ENCODE measurements around the gene GRAP.

GRAP gene

GRCh38 chr17:19002805-19003542 is 43.8 kb downstream of the GRAP start:
- DNase-seq (ENCODE audit: low read depth, low spot score): peak; percentile 68

GRCh38 chr17:19001907-19002590 is 44.7 kb downstream of the GRAP start:
- DNase-seq (ENCODE audit: low read depth, low spot score): peak; percentile 26

GRCh38 chr17:19000531-19001325 is 46.0 kb downstream of the GRAP start:
- peak; percentile 56 for DNase-seq (ENCODE audit: low read depth, low spot score)

GRCh38 chr17:18999911-19000310 is 46.8 kb downstream of the GRAP start:
- no peak for DNase-seq (ENCODE audit: low read depth, low spot score)

GRCh38 chr17:18999394-18999793 is 47.4 kb downstream of the GRAP start:
- no peak for DNase-seq (ENCODE audit: low read depth, low spot score)

- no peak for DNase-seq (ENCODE audit: low read depth, low spot score)
These were observed 49.0 kb downstream of the GRAP start for GRCh38 chr17:18997650-18998196.

GRCh38 chr17:18996458-18996857 is 50.3 kb downstream of the GRAP start:
- DNase-seq (ENCODE audit: low read depth, low spot score): no peak

- no peak for DNase-seq (ENCODE audit: low read depth, low spot score)
These were observed 51.5 kb downstream of the GRAP start for GRCh38 chr17:18995220-18995619.

- DNase-seq (ENCODE audit: low read depth, low spot score): no peak
These were observed 52.1 kb downstream of the GRAP start for GRCh38 chr17:18994631-18995030.

GRCh38 chr17:18993905-18994526 is 52.7 kb downstream of the GRAP start:
- no peak for DNase-seq (ENCODE audit: low read depth, low spot score)

GRCh38 chr17:18992454-18993130 is 54.2 kb downstream of the GRAP start:
- DNase-seq (ENCODE audit: low read depth, low spot score): no peak

GRCh38 chr17:18991531-18992315 is 55.0 kb downstream of the GRAP start:
- no peak for DNase-seq (ENCODE audit: low read depth, low spot score)

- DNase-seq (ENCODE audit: low read depth, low spot score): no peak
These were observed 56.4 kb downstream of the GRAP start for GRCh38 chr17:18990331-18990730.

- no peak for DNase-seq (ENCODE audit: low read depth, low spot score)
These were observed 58.1 kb downstream of the GRAP start for GRCh38 chr17:18988546-18989173.

- no peak for DNase-seq (ENCODE audit: low read depth, low spot score)
These were observed 58.8 kb downstream of the GRAP start for GRCh38 chr17:18987862-18988545.

GRCh38 chr17:18987230-18987610 is 59.5 kb downstream of the GRAP start:
- no peak for DNase-seq (ENCODE audit: low read depth, low spot score)

- peak; percentile 54 for DNase-seq (ENCODE audit: low read depth, low spot score)
These were observed 60.1 kb downstream of the GRAP start for GRCh38 chr17:18986541-18987229.

- no peak for DNase-seq (ENCODE audit: low read depth, low spot score)
These were observed 61.3 kb downstream of the GRAP start for GRCh38 chr17:18985475-18985874.

Measured in astrocyte of the hippocampus (primary cell).